PC-9 (cell line): Measurements from ENCODE around the gene HBG2. TPM values are rescaled to one million over a fixed set of nuclear protein-coding genes. Genes with fewer than 3 reads are reported as not detected.

ENCODE experiments used
- BruUV-seq: library from RNA; stranded (reverse); fragments of 400-500 nt; replicated peaks from 2 replicates; lab custom pipeline; 2021; lab: Mats Ljungman, UMichigan
- CTCF ChIA-PET: fragments of 300-600 bp; sonication (Branson Sonifier 250); formaldehyde crosslinking; loops from one replicate; lab custom pipeline; 2022; ENCODE audit warnings: antibody characterized with exemption; lab: Charles Lee
- POLR2A ChIA-PET: fragments of 300-600 bp; sonication (Branson Sonifier 250); formaldehyde crosslinking; loops from one replicate; lab custom pipeline; 2022; ENCODE audit warnings: antibody characterized with exemption; ENCODE audit not compliant: unreplicated experiment; lab: Charles Lee
- DNase-seq, 2 experiments: peaks; one replicate each; pipeline versions ENCODE4 v3.0.0 to v3.0.0-alpha.2; 2015 to 2022; ENCODE audit warnings: mixed read lengths in 1 of 2
- H2AFZ ChIP-seq: fragments of 200-600 bp; sonication (generic); 2 replicates; pipeline ENCODE4 v1.8.1; 2017; ENCODE audit warnings: antibody characterized with exemption
- H3F3A ChIP-seq: fragments of 200-600 bp; sonication (generic); 2 replicates; pipeline ENCODE4 v1.8.1; 2017; ENCODE audit warnings: antibody characterized with exemption, mild to moderate bottlenecking, low read depth; ENCODE audit not compliant: insufficient read depth
- H3K27ac ChIP-seq: fragments of 200-600 bp; sonication (generic); 2 replicates; pipeline ENCODE4 v1.6.1; 2016; ENCODE audit warnings: mixed run types
- H3K27me3 ChIP-seq: fragments of 200-600 bp; sonication (generic); 2 replicates; pipeline ENCODE4 v1.6.1; 2016; ENCODE audit warnings: low read depth, mixed run types; ENCODE audit not compliant: insufficient read depth
- H3K36me3 ChIP-seq: fragments of 200-600 bp; sonication (generic); 2 replicates; pipeline ENCODE4 v1.6.1; 2016; ENCODE audit warnings: low read depth, mixed run types
- H3K4me1 ChIP-seq: fragments of 200-600 bp; sonication (generic); replicated peaks from 2 replicates; pipeline ENCODE4 v1.6.1; 2016; ENCODE audit warnings: mixed run types; ENCODE audit not compliant: insufficient read depth
- H3K4me2 ChIP-seq: fragments of 200-600 bp; sonication (generic); 2 replicates; pipeline ENCODE4 v1.6.1; 2017; ENCODE audit warnings: mixed run types
- H3K4me3 ChIP-seq: fragments of 200-600 bp; sonication (generic); 2 replicates; pipeline ENCODE4 v1.6.1; 2016; ENCODE audit warnings: mixed run types
- H3K79me2 ChIP-seq: fragments of 200-600 bp; sonication (generic); 2 replicates; pipeline ENCODE4 v1.6.1; 2017; ENCODE audit warnings: low read depth, mixed run types
- H3K9me2 ChIP-seq: fragments of 200-600 bp; sonication (generic); 2 replicates; pipeline ENCODE4 v1.8.1; 2017; ENCODE audit warnings: mild to moderate bottlenecking; ENCODE audit not compliant: insufficient read depth
- H3K9me3 ChIP-seq: fragments of 200-600 bp; sonication (generic); 2 replicates; pipeline ENCODE4 v1.8.1; 2016; ENCODE audit warnings: low read depth; ENCODE audit not compliant: insufficient read depth
- H4K20me1 ChIP-seq: fragments of 200-600 bp; sonication (generic); 2 replicates; pipeline ENCODE4 v1.8.1; 2017; ENCODE audit not compliant: insufficient read depth
- EZH2 ChIP-seq: fragments of 200-600 bp; sonication (generic); IDR thresholded peaks from 2 replicates; pipeline ENCODE4 v1.8.0; 2017; ENCODE audit warnings: antibody characterized with exemption, low read depth
- intact Hi-C: fragments of 100-400 bp; cut with micrococcal nuclease; formaldehyde crosslinking; loops from one replicate; pipeline ENCODE4 v1.10.0; 2022; ENCODE audit not compliant: unreplicated experiment
- total RNA-seq: library from RNA; stranded (reverse); gene quantifications from 2 replicates; pipeline ENCODE4 v1.2.3, GENCODE V29; 2021
- TF ChIP-seq, protein P1 (sequence below): fragments of 200-600 bp; sonication (generic); conservative IDR thresholded peaks from 2 replicates; pipeline ENCODE4 v1.6.1; 2017; ENCODE audit warnings: mixed run types, antibody characterized with exemption, mild to moderate bottlenecking, moderate library complexity

HBG2 gene
- total RNA-seq, 1 experiment from 2014 or later: not detected

DNA sequence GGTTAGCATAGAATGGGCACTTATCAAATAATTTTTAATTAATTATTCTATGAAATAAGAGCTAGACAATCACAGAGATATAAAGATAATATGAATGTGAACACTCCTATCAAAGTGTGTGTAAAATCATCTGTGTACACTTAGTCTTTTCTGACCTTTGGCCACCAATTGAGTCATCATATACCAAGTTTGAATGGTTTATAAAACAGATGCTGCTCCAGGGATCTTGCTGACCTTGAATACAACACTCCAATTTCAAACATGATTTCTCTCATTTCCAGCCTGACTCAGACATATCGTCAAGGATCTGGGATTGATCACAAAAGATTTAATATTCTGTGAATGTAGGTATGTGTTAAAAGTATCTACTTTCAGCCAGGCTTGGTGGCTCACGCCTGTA, 51.2 kb downstream of the HBG2 start:
- TF ChIP-seq, protein P1, sequence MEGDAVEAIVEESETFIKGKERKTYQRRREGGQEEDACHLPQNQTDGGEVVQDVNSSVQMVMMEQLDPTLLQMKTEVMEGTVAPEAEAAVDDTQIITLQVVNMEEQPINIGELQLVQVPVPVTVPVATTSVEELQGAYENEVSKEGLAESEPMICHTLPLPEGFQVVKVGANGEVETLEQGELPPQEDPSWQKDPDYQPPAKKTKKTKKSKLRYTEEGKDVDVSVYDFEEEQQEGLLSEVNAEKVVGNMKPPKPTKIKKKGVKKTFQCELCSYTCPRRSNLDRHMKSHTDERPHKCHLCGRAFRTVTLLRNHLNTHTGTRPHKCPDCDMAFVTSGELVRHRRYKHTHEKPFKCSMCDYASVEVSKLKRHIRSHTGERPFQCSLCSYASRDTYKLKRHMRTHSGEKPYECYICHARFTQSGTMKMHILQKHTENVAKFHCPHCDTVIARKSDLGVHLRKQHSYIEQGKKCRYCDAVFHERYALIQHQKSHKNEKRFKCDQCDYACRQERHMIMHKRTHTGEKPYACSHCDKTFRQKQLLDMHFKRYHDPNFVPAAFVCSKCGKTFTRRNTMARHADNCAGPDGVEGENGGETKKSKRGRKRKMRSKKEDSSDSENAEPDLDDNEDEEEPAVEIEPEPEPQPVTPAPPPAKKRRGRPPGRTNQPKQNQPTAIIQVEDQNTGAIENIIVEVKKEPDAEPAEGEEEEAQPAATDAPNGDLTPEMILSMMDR: no peak
- no peak for TF ChIP-seq EZH2

More for the DNA sequence above, 51.2 kb downstream of the HBG2 start:
- ChIA-PET POLR2A (no interaction called here), CTCF (no interaction called here)
- H3K79me2 ChIP-seq: no peaks in the 10 kb centered on the region
- H3K9me3 ChIP-seq: no peaks in the 10 kb centered on the region
- H3K4me2 ChIP-seq: no peak overlapping the region
- no peak overlapping the region for H2AFZ ChIP-seq
- H3K9me2 ChIP-seq: no peaks in the 10 kb centered on the region
- no peaks in the 10 kb centered on the region for H4K20me1 ChIP-seq
- H3F3A ChIP-seq: no peaks in the 10 kb centered on the region
- H3K4me3 ChIP-seq: no peak overlapping the region
- BruUV-seq: no TSS peak
- no peak for DNase-seq
- intact Hi-C loops: no loop called here
- H3K27ac ChIP-seq: no peak overlapping the region
- H3K27me3 ChIP-seq: no peaks in the 10 kb centered on the region
- H3K4me1 ChIP-seq: no peaks in the 10 kb centered on the region
- H3K36me3 ChIP-seq: no peaks in the 10 kb centered on the region

Other genes starting within 250 kb of the HBG2 start
- gene OR52J3, start 208.3 kb downstream of the HBG2 start, total RNA-seq: not detected in 2 replicates
- not detected in 2 replicates for gene OR52E2, start 195.2 kb downstream of the HBG2 start, total RNA-seq
- not detected in 2 replicates for gene OR52E1, start 185.2 kb downstream of the HBG2 start, total RNA-seq
- not detected in 2 replicates for gene OR52A5, start 116.4 kb downstream of the HBG2 start, total RNA-seq
- gene OR52A1, start 100.0 kb downstream of the HBG2 start, total RNA-seq: not detected in 2 replicates
- gene OR51V1, start 54.1 kb downstream of the HBG2 start, total RNA-seq: not detected in 2 replicates
- gene HBB, start 27.7 kb downstream of the HBG2 start, total RNA-seq: not detected in 2 replicates
- gene HBD, start 20.3 kb downstream of the HBG2 start, total RNA-seq: not detected in 2 replicates
- not detected in 2 replicates for gene HBG1, start 4.9 kb downstream of the HBG2 start, total RNA-seq
- gene HBE1, start 15.2 kb upstream of the HBG2 start, total RNA-seq: 1.4 and 2.4 TPM in 2 replicates
- gene OR51B4, start 47.2 kb upstream of the HBG2 start, total RNA-seq: not detected in 2 replicates
- gene OR51B2, start 69.5 kb upstream of the HBG2 start, total RNA-seq: not detected in 2 replicates
- 1.2 and 2.7 TPM in 2 replicates for gene OR51B5, start 88.7 kb upstream of the HBG2 start, total RNA-seq
- not detected in 2 replicates for gene OR51B6, start 96.7 kb upstream of the HBG2 start, total RNA-seq
- not detected in 2 replicates for gene OR51M1, start 129.0 kb upstream of the HBG2 start, total RNA-seq
- not detected in 2 replicates for gene OR51Q1, start 167.3 kb upstream of the HBG2 start, total RNA-seq
- not detected in 2 replicates for gene OR51I1, start 186.7 kb upstream of the HBG2 start, total RNA-seq
- gene OR51I2, start 194.5 kb upstream of the HBG2 start, total RNA-seq: not detected in 2 replicates
- gene OR52D1, start 233.9 kb upstream of the HBG2 start, total RNA-seq: not detected in 2 replicates